NCI-H510A treated with DMSO at 0.1 percent for 48 hours (cell line): Measurements from ENCODE around the gene CD81.
"Not testable (repeated sequence)": the region's sequence is repeated elsewhere in the genome, so short reads cannot be mapped to it uniquely, and the experiment has no call there.

ENCODE experiments used
- DNase-seq: peaks from one replicate; lab custom pipeline; 2025; lab: John Stamatoyannopoulos, UW

The CD81 gene

GRCh38 chr11:2376751-2377451, at the start of gene CD81:
Gene CD81 (plus strand): TSS chr11:2377310. CDS start chr11:2377550, 240 bp downstream.
- DNase-seq = no peak

GRCh38 chr11:2328021-2328420, 49.1 kb upstream of the CD81 start:
- DNase-seq = no peak

- no peak for DNase-seq
Observed at GRCh38 chr11:2328656-2329354, 48.3 kb upstream of the CD81 start.

- DNase-seq = no peak
Observed at GRCh38 chr11:2329551-2329950, 47.6 kb upstream of the CD81 start.

GRCh38 chr11:2330696-2331095, 46.4 kb upstream of the CD81 start:
- no peak for DNase-seq

- DNase-seq = no peak
Observed at GRCh38 chr11:2331404-2331803, 45.7 kb upstream of the CD81 start.

- not testable (repeated sequence) for DNase-seq
Observed at GRCh38 chr11:2332569-2332968, 44.5 kb upstream of the CD81 start.

GRCh38 chr11:2333486-2334205, 43.5 kb upstream of the CD81 start:
- DNase-seq = not testable (repeated sequence)

GRCh38 chr11:2335286-2335685, 41.8 kb upstream of the CD81 start:
- DNase-seq = not testable (repeated sequence)

GRCh38 chr11:2338760-2339159, 38.4 kb upstream of the CD81 start:
- not testable (repeated sequence) for DNase-seq

- DNase-seq = no peak
Observed at GRCh38 chr11:2342557-2342956, 34.6 kb upstream of the CD81 start.

GRCh38 chr11:2342981-2343380, 34.1 kb upstream of the CD81 start:
- DNase-seq = no peak

- DNase-seq = no peak
Observed at GRCh38 chr11:2343502-2343901, 33.6 kb upstream of the CD81 start.

GRCh38 chr11:2345050-2345449, 32.1 kb upstream of the CD81 start:
- no peak for DNase-seq

- DNase-seq = no peak
Observed at GRCh38 chr11:2346014-2346413, 31.1 kb upstream of the CD81 start.

GRCh38 chr11:2346586-2347307, 30.4 kb upstream of the CD81 start:
- DNase-seq = no peak

- no peak for DNase-seq
Observed at GRCh38 chr11:2347308-2347830, 29.7 kb upstream of the CD81 start.

- no peak for DNase-seq
Observed at GRCh38 chr11:2348986-2349385, 28.1 kb upstream of the CD81 start.

- DNase-seq = no peak
Observed at GRCh38 chr11:2351701-2352100, 25.4 kb upstream of the CD81 start.

- DNase-seq = no peak
Observed at GRCh38 chr11:2352420-2352819, 24.7 kb upstream of the CD81 start.

GRCh38 chr11:2355000-2355644, 22.0 kb upstream of the CD81 start:
- no peak for DNase-seq

- DNase-seq = no peak
Observed at GRCh38 chr11:2357246-2357645, 19.9 kb upstream of the CD81 start.
